ENCODE results near the gene ARHGEF1.

GRCh38 chr19:41925208-41926003, 42.4 kb downstream of the ARHGEF1 start:
- TF ChIP-seq CTCF (IDR thresholded peaks at IDR 0.05), result no peak
- TF ChIP-seq EZH2 (IDR thresholded peaks at IDR 0.05), result no peak
- no peak for TF ChIP-seq EZH2phosphoT487 (IDR thresholded peaks at IDR 0.05)

Data from neural progenitor cell (in vitro differentiated cells).